GM21367 (cell line): ENCODE results near the gene NDEL1.
A peak's percentile ranks its signal among the peaks of the same experiment; 100 is the strongest.

Experiments
- ATAC-seq: cut with Tn5 transposase; IDR thresholded peaks from one replicate; pipeline ENCODE4 v1.9.1; 2021; ENCODE audit not compliant: unreplicated experiment

NDEL1 gene

GRCh38 chr17:8413328-8413727 is 22.4 kb upstream of the NDEL1 start:
- ATAC-seq = no peak

- no peak for ATAC-seq
Observed at GRCh38 chr17:8413938-8414337, 21.7 kb upstream of the NDEL1 start.

GRCh38 chr17:8417806-8418205 is 17.9 kb upstream of the NDEL1 start:
- ATAC-seq = no peak

- ATAC-seq = no peak
Observed at GRCh38 chr17:8418471-8418870, 17.2 kb upstream of the NDEL1 start.

- ATAC-seq = no peak
Observed at GRCh38 chr17:8419305-8419704, 16.4 kb upstream of the NDEL1 start.

- ATAC-seq = no peak
Observed at GRCh38 chr17:8420041-8420934, 15.4 kb upstream of the NDEL1 start.

- ATAC-seq = no peak
Observed at GRCh38 chr17:8421571-8421970, 14.1 kb upstream of the NDEL1 start.

GRCh38 chr17:8426094-8426720 is 9.5 kb upstream of the NDEL1 start:
- no peak for ATAC-seq

- ATAC-seq = no peak
Observed at GRCh38 chr17:8426802-8427201, 8.9 kb upstream of the NDEL1 start.

GRCh38 chr17:8430966-8431365 is 4.7 kb upstream of the NDEL1 start:
- no peak for ATAC-seq

- peak; percentile 31 for ATAC-seq
Observed at GRCh38 chr17:8436169-8436843, 622 bp downstream of the NDEL1 start.

GRCh38 chr17:8436844-8437171 is 1.1 kb downstream of the NDEL1 start:
- ATAC-seq = no peak

- ATAC-seq = no peak
Observed at GRCh38 chr17:8438441-8438840, 2.8 kb downstream of the NDEL1 start.

GRCh38 chr17:8439681-8440080 is 4.0 kb downstream of the NDEL1 start:
- no peak for ATAC-seq

- ATAC-seq = no peak
Observed at GRCh38 chr17:8441690-8442089, 6.0 kb downstream of the NDEL1 start.

- no peak for ATAC-seq
Observed at GRCh38 chr17:8442310-8442709, 6.6 kb downstream of the NDEL1 start.

- ATAC-seq = no peak
Observed at GRCh38 chr17:8443756-8444155, 8.1 kb downstream of the NDEL1 start.

- ATAC-seq = no peak
Observed at GRCh38 chr17:8444494-8444893, 8.8 kb downstream of the NDEL1 start.

- ATAC-seq = no peak
Observed at GRCh38 chr17:8445536-8445935, 9.9 kb downstream of the NDEL1 start.

- ATAC-seq = no peak
Observed at GRCh38 chr17:8447799-8448198, 12.1 kb downstream of the NDEL1 start.

GRCh38 chr17:8448310-8448709 is 12.6 kb downstream of the NDEL1 start:
- ATAC-seq = no peak
